Stimulated activated CD4-positive, alpha-beta T cell treated with anti-CD3 and anti-CD28 coated beads, TNF-alpha, amount 100 ng/mL, for 24 hours (primary cell): ENCODE results near the gene PPIC.
"Not testable (repeated sequence)": the region's sequence is repeated elsewhere in the genome, so short reads cannot be mapped to it uniquely, and the experiment has no call there.

ENCODE experiments used
- DNase-seq, 3 experiments: peaks; one replicate each; pipeline ENCODE4 v3.0.0-alpha.2; 2020; ENCODE audit warnings: low read depth in 3 of 3

Gene PPIC

DNA sequence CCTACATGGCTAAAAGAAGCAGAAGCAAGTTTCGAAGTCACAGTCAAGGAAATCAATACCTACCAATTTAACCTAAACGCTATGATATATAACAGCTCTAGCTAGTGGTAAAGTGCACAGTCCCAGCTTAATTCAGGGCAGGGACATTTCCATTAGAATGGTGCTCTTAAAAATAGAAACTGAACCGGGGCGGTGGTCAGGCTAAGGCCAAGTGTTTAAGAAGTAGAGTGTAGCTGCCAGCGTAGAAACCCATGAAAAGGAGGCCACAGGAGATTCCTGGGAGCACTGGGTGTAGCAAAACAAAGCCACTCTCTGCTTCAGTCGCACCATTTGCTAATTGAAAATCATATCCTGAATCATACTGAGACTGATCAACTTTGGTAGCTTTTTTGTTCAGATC lies 28.8 kb downstream of the PPIC start:
- no peak for DNase-seq

DNA sequence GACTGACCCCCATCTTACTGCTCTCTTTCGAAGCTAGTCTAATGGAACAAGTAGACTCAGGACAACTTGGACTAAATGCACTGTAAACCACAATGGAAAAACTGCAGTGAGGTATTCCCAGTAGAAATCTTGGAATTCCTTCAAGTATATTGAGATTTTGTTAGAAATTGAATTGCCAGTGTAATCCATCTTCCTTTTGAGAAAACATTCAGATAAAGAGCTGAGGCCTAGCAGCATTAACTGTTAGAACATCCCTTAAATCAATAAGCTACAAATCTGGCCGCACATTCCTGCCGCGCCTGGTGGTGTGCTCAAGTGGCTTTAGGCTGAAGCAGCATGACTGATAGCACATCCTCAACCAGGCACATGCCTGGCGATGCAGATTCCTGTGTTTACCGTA lies 29.3 kb downstream of the PPIC start:
- no peak for DNase-seq

DNA sequence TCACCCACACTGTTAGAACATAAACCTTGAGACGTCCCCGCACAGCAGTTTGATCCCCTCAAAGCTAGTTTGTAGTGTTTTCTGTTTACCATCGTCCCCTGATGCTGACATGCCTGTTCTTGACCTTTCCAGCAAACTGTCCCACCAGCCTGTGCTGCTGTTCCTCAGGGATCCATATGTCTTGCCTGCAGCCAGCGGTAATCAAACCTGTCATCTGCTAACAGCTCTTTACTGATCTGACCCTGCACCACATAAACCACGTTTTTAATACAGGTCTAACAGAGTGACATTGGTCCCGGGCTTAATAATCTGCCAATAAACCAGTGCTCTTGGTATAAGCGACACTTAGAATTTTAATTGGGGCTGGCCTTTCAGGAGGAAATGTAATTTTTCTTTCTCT lies 34.7 kb downstream of the PPIC start:
- DNase-seq: no peak

DNA sequence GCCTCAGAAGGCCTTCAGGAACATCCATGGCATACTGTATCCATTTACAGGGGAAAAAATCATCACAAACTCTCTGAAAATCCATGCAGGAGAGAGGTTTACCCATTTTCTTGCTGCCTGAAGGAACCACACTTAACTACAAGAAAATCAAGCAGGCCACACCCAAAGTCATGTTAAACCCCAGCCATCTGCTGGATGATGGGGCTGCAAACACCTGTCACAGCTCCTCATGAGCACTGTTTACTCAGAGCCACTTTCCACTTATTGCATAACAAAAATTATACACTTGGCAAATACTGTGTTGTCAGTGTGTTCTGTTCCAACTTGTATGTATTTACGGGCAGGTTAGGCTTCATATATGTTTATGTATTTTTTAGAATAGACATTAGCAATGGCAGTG lies 35.8 kb downstream of the PPIC start:
- DNase-seq: no peak

DNA sequence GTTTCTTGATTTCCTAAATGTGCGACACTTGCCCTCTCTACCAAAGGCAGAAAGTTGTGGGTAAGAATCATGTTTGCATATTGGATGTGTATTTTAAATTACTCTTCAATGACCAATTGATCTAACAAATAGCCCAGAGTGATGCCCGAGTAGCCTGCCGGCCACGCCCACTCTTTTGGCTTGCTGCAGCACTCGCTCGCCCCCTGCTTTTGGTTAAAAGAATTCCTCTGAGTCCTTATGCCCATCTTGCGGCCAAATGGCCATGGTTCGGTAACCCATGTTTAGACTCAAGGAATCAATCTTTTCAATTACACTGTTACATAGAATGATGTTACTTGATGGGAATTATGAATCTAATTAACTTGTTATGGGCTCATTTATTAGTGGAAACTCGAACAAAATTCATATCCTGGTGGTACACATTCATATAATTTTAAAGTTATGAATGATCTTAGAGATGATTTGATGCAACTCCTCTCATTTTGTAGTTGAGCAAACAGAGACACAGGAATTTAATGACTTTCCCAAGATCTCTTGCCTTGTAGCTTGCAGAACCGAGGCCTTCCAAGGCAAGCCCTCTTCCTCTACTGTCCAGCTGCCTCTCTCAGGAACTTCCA lies 36.5 kb downstream of the PPIC start:
- peak in 1 of 3 experiments; percentile 7 for DNase-seq

DNA sequence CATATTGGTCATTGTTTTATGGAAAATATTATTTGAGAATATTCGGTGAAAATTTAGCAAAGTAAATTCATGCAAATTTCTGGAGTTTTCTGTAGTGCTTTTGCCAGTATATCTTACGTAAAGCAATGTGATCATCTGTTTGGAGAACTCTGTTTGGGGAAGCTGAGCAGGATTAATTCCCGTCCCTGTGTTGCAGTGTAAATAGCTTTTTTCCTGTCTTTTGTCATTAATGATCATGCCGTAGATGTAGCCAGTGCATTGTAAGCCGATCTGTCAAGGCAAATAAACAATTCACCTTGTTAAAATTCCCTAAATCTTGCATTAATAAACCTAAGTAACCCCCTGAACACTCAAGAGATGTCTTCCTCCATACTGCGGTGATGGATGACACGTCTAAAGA lies 39.2 kb downstream of the PPIC start:
- no peak for DNase-seq

DNA sequence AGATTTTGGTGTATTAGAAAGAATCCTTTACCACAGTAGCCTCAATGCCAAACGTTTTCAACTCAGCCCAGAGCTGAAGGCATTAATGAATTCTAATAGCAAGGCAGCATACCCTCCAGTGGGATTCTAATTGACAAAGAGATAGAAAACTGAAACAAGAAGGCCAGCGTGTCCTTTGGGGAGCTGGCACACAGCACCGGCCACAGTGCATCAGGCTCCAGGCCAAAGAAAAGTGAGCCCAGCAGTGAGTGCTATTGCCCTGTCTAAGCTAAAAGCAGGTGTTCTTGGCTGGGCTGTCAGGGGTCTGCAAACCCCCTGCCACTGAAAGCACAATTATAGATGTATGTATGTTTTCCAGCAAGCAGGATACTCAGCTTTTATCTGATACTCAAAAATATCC lies 40.4 kb downstream of the PPIC start:
- DNase-seq: no peak

DNA sequence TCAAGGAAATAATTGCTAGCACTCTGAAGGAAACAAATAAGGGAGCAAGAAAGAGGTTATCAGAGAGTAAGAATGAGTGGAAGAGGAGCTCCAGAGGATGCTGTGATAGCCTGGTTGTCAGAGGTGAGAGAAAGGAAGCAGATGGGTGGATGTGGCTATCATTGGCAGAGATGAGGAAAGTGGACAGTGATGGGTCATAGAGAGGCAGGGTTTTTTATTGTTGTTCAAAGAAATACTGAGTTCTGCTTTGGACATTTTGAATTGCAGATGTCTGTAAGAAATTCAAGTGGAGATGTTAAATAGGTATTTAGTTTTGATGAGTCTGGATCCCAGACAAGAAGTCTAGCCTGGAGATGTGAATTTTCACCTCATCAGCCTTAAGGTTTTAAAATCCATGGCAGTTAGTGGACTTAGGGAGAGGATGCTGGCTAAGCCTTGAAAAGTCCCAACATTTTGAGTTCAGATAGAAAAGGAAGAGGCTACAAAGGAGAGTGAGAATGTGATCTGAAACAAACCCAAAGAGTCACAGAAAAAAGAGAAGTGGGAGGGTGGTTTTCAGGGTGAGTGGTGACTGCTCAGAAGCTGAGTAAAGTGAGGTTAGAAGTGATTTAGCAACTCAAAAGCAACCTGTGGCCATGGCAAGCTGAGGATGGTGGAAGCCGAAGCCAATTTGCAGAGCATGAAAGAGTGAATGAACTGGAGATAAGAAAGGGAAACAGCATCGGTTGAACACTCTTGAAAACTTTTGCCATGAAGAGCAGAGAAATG lies 50.4 kb downstream of the PPIC start:
- DNase-seq: no peak

DNA sequence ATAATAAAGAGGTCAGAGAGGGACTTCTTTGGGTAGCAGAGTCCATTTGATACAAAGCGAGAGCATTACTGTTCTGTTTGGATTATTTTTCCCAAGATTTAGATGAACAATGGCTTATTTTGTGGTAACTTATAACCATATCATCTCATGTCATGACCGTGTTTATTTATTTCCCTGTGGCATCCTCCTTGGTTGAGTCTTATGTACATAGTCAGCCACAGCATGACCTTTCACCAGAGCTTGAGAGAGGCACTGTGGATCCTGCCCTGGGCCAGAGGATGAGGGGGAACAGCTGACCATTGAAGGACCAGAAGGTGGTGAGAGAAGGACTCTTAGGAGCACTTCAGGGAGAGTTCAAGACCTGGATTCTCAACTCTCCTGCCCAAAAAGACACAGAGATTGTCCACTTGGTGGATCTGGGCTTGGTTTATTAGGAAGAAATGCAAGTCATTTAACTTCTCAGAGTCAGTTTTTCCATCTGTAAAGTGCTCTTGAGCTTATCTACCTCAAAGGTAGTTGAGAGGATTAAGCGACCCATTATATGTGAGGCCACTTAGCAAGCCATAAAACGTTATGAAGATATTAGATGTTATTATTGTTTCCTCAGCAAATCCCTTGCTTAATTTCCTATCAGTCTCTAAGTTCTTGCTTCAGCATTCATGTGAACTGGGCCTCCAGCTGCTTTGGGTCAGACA lies 51.4 kb downstream of the PPIC start:
- DNase-seq: no peak

DNA sequence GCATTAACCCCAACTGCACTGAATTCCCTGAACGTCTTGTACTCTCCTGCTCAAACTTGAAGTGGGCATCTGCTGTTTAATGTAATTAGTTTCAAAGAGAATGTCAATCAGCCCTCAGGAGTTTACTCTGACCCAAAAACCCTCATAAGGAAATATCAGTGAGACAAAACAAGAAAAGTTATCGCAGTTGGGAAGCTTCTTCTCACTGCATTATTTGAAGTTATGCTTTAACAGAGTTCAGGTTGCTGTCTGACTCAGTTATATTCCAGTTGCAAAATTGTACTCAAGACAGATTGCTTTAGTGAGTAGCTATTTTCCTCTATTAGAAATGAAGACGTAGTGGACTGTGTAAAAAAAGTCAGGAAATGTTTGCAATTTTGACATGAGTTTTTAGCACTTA lies 52.1 kb downstream of the PPIC start:
- no peak for DNase-seq

DNA sequence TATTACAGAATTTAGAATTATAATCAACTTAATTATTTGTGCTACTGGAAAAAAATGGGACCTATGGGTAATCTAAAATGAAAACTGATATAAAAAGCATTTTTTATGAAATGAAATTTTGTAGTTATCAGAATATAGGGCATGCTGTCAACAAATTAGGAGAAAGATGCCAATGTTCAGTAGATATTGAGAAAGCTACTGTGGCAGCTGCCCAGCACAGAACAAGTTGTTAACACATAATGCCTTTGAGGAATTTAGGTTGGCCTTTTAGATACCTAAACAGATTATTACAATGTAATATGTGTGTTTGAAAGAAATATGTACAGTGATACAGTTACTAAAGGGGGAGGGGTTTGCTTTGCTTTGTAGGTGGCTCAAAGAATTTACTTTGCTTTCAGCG lies 54.1 kb downstream of the PPIC start:
- no peak for DNase-seq

DNA sequence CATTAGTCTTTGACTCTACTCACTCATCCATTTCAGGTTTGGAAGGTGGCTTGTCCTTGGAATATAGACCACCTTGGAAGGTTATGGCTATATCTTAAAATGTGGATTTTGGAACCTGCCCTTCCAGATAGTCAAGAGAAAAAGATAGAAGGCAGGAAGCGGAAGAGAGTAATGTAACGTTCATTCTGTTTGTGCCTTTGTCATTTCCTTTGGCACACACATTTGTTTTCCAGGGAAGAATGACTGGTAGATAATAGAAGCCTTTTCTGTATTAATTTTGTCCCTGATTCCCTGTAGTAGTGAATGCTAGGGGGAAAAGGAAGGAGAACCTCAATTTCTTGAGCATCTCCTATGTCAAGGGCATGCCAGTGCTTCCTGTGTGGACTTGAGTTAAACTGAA lies 54.7 kb downstream of the PPIC start:
- no peak for DNase-seq

DNA sequence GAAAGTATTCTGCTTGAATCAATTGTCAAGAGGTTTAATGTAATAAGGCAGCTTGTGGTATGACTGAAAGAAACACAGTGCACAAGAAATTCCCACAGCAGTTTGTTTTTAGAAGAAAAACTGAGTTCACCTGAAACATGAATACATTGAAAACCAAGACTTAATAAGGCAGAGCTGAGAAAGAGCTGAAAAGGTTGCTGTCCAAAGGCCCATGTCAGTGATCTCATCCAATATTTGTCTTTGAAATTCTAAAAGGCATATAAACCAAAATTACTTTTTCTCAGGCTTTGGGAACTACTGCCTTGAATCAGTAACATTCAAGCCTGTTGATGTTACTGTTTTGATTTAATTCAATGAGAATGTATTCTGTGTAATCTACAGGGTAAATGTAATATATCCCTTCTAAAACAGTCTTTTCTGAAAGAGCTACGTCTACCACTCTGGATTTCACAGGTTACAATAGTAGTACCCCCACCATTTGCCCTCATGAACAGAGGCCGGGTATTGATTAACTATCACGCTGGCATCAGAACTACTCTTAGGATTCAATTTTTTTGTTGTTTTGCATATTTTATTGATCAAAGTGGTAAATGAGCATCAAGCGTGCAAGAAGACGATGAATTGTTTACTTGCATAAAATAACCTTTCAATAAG lies 57.8 kb downstream of the PPIC start:
- DNase-seq: no peak

DNA sequence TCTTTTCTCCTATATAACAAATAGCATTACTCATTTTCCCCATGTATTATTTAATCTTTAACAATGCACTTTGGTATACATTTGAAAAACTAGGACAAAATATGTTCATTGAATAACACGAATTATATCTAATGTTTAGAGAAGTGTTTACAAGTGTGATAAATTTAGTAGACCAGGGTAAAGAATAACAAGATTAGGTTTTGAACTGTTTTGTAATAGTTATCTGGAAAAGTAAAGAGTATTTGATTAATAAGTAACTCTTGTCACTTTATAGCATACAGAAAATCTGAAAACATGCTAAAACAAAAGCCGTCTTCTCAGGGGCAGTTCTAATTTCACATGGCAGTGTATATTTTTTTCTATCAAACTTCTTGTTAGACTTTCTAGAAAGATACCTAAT lies 58.5 kb downstream of the PPIC start:
- DNase-seq: no peak

DNA sequence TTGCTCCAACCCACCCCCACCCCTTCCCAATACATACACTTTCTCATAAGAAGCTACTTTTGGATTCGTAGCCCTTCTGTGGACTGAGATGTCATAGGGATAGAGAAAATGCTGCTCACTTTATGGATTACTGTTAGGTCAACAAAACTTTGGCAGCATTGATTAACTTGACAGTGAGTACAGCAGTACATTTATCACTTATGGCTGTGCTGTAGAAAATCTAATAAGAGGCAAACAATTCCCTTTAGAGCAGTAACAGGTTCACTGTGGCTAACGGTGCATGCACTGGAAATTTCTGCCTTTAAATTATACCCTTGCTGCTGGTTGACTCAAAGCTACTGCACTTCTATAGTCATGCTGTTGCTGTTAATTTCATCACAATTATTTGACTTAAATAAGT lies 59.2 kb downstream of the PPIC start:
- DNase-seq: no peak

DNA sequence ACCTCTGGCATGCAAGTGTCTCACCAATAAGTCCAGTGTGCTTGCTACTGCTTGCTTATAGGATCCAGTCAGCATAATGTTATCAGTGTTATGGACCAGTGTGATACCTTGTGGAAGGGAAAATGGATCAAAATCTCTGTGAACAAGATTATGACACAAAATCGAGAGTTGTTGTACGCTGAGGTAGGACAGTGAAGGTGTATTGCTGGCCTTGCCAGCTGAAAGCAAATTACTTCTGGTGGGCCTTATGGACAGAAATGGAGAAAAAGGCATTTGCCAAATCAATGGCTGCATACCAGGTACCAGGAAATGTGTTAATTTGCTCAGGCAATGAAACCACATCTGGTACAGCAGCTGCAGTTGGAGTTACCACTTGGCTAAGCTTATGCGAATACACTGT lies 62.3 kb downstream of the PPIC start:
- not testable (repeated sequence) for DNase-seq

DNA sequence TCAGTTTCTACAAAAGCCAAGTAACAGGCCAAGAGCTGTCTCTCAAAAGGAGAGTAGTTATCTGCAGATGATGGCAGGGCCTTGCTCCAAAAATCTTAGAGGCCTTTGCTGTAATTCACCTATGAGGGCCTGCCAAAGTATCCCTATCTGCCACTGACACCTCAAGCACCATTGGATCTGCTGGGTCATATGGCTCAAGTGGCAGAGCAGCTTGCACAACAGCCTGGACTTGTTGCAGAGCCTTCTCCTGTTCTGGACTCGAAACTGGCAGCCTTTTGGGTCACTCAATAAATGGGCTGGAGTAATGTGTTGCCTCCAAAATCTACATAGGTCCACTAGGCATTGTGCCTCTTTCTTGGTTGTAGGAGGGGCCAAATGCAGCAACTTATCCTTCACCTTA lies 62.8 kb downstream of the PPIC start:
- not testable (repeated sequence) for DNase-seq
